Activated CD8-positive, alpha-beta T cell treated with anti-CD3 and anti-CD28 coated beads for 36 hours (primary cell): Measurements from ENCODE around the gene CHD9NB. TPM values are rescaled to one million over a fixed set of nuclear protein-coding genes. Genes with fewer than 3 reads are reported as not detected.

ENCODE experiments used
- ATAC-seq: fragments of 200-7000 bp; cut with Tn5 transposase; one replicate; pipeline ENCODE4 v1.10.0; 2021; ENCODE audit warnings: mild to moderate bottlenecking, moderate library complexity
- CTCF ChIA-PET: fragments of 350-600 bp; sonication (Branson Sonifier 250); formaldehyde crosslinking; loops from one replicate; lab custom pipeline; 2021; ENCODE audit warnings: antibody characterized with exemption; lab: Charles Lee
- POLR2A ChIA-PET: fragments of 350-600 bp; sonication (Branson Sonifier 250); formaldehyde crosslinking; loops from one replicate; lab custom pipeline; 2021; ENCODE audit warnings: antibody characterized with exemption; lab: Charles Lee
- DNase-seq: peaks from one replicate; pipeline ENCODE4 v3.0.0-alpha.2; 2020
- H3K27ac Mint-ChIP-seq: one replicate; pipeline ENCODE4 v1.8.0; 2021; ENCODE audit warnings: mild to moderate bottlenecking, mixed read lengths
- H3K27me3 Mint-ChIP-seq: one replicate; pipeline ENCODE4 v1.8.0; 2021; ENCODE audit warnings: mixed read lengths
- H3K36me3 Mint-ChIP-seq: one replicate; pipeline ENCODE4 v1.8.0; 2021; ENCODE audit warnings: low read depth, mixed read lengths
- H3K4me1 Mint-ChIP-seq: one replicate; pipeline ENCODE4 v1.8.0; 2021; ENCODE audit warnings: low read depth, mixed read lengths
- H3K4me3 Mint-ChIP-seq: one replicate; pipeline ENCODE4 v1.8.0; 2021; ENCODE audit warnings: mild to moderate bottlenecking, moderate library complexity, mixed read lengths
- H3K9me3 Mint-ChIP-seq: one replicate; pipeline ENCODE4 v1.8.0; 2021; ENCODE audit warnings: mixed read lengths
- CTCF ChIP-seq: fragments of 200-600 bp; IDR thresholded peaks from one replicate; pipeline ENCODE4 v1.8.0; 2022; ENCODE audit warnings: antibody characterized with exemption, mild to moderate bottlenecking
- intact Hi-C: fragments of 100-400 bp; cut with micrococcal nuclease; formaldehyde crosslinking; loops from one replicate; pipeline ENCODE4 v1.10.0; 2022
- total RNA-seq, 2 experiments: library from RNA; stranded (reverse); gene quantifications; one replicate each; pipeline ENCODE4 v1.2.3, GENCODE V29; 2021

Gene CHD9NB
- total RNA-seq, 2 experiments from 2014 or later = 0.16 TPM; not detected in 1

DNA sequence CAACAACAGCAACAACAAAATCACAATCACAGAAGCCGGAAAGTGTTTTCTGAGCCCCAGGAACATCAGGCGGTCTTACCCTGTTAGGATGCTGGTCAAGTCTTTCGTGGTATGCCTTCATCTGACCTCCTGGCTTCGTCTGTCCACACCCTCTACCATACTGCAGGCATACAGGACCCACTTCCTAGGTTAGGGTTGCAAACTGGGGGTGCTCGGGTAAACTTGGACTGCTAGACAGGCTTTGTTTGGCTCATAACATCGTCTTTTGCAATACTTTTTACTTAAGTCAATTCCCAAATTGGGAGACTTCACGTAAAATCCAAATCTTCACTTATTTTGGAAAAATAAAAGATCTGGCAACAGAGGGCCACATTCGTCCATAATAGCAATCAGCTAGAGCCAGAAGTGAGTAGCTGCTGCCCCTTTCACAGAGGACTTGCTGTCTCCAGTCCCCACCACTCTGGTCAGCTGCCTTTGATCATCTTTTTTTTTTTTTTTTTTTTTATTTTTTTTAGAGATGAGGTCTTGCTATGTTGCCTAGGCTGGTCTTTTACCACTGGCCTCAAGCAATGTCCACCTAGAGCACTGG is 32.1 kb upstream of the CHD9NB start:
- POLR2A ChIA-PET = interaction anchor here (1.3 kb wide), 1 partner anchor 14 kb away, joined by 4 read pairs; no protein-coding TSS in a partner anchor
- CTCF ChIA-PET = no interaction called here
- intact Hi-C loops = no loop called here
- DNase-seq = no peak
- H3K4me3 Mint-ChIP-seq = no peak overlapping the region
- no peaks in the 10 kb centered on the region for H3K9me3 Mint-ChIP-seq
- TF ChIP-seq CTCF = no peak
- H3K36me3 Mint-ChIP-seq = peaks cover 1% of the 10 kb centered on the region
- no peak for ATAC-seq
- H3K27me3 Mint-ChIP-seq = no peaks in the 10 kb centered on the region
- H3K27ac Mint-ChIP-seq = no peak overlapping the region
- peaks cover 16% of the 10 kb centered on the region for H3K4me1 Mint-ChIP-seq

DNA sequence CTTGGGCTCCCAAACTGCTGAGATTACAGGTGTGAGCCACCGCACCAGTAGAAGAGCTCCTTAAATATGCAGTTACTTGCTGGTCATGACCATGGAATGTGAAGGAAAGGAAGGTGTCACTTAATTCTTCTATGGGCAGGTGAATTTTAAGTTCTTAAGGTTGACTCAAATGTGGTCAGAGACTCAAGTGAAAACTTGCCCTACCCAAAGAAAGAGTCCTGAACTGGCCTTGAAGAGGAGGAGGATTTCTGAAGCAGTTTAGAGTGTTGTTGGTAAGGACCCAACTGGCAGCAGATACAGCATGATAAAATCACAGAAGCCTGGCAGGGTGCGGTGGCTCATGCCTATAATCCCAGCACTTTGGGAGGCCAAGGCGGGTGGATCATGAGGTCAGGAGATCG is 31.4 kb upstream of the CHD9NB start:
- ChIA-PET CTCF (interaction anchor here (1.2 kb wide), 1 partner anchor 30 kb away, joined by 3 read pairs; the partner anchor contains the start of gene CHD9), POLR2A (interaction anchor here (0.7 kb wide), 1 partner anchor 1368 kb away, joined by 3 read pairs; no protein-coding TSS in a partner anchor)
- ATAC-seq (no peak), DNase-seq (no peak)
- peaks cover 1% of the 10 kb centered on the region for H3K36me3 Mint-ChIP-seq
- no peak overlapping the region for H3K4me3 Mint-ChIP-seq
- TF ChIP-seq CTCF = no peak
- H3K4me1 Mint-ChIP-seq = peaks cover 13% of the 10 kb centered on the region
- no peaks in the 10 kb centered on the region for H3K9me3 Mint-ChIP-seq
- H3K27me3 Mint-ChIP-seq = no peaks in the 10 kb centered on the region
- no peak overlapping the region for H3K27ac Mint-ChIP-seq
- intact Hi-C loops = no loop called here

DNA sequence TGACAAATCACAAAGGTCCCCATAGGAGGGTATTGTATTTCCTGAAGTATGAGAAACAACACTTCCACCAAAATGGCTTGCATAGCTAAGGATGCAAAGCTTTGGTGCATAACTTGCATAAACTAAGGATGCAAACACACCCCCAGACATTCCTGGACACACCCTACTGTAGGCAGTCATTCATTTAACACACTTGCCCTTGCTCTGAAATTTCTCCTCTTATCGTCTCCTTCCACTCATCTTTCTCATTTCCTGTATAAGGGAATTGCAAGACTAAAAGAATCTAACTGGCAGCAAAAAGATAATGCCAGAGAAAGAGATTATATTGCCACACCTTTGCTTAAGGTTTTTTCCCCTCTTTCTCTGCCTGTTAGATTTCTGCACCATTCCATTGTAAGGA is 30.4 kb upstream of the CHD9NB start:
- H3K27me3 Mint-ChIP-seq = no peaks in the 10 kb centered on the region
- DNase-seq (no peak), ATAC-seq (no peak)
- H3K9me3 Mint-ChIP-seq = no peaks in the 10 kb centered on the region
- H3K27ac Mint-ChIP-seq = no peak overlapping the region
- peaks cover 1% of the 10 kb centered on the region for H3K36me3 Mint-ChIP-seq
- ChIA-PET CTCF (interaction anchor here (1.2 kb wide), 1 partner anchor 29 kb away, joined by 3 read pairs; the partner anchor contains the start of gene CHD9), POLR2A (no interaction called here)
- TF ChIP-seq CTCF = no peak
- intact Hi-C loops = no loop called here
- no peak overlapping the region for H3K4me3 Mint-ChIP-seq
- H3K4me1 Mint-ChIP-seq = peaks cover 13% of the 10 kb centered on the region

GRCh38 chr16:53082509-53082908 is 29.8 kb upstream of the CHD9NB start:
- Mint-ChIP-seq H3K27ac (no peak overlapping the region), H3K9me3 (no peaks in the 10 kb centered on the region), H3K36me3 (peaks cover 4% of the 10 kb centered on the region), H3K4me3 (no peak overlapping the region), H3K4me1 (peaks cover 13% of the 10 kb centered on the region), H3K27me3 (no peaks in the 10 kb centered on the region)
- no peak for ATAC-seq
- ChIA-PET POLR2A (no interaction called here), CTCF (no interaction called here)
- no peak for TF ChIP-seq CTCF
- DNase-seq = no peak
- intact Hi-C loops = no loop called here

- H3K27ac Mint-ChIP-seq = no peak overlapping the region
- intact Hi-C loops = no loop called here
- H3K27me3 Mint-ChIP-seq = no peaks in the 10 kb centered on the region
- POLR2A ChIA-PET = no interaction called here
- ATAC-seq = no peak
- no peak for DNase-seq
- H3K4me1 Mint-ChIP-seq = peaks cover 13% of the 10 kb centered on the region
- CTCF ChIA-PET = interaction anchor here (1.6 kb wide), 1 partner anchor 27 kb away, joined by 3 read pairs; the partner anchor contains the start of gene CHD9
- TF ChIP-seq CTCF = no peak
- peaks cover 4% of the 10 kb centered on the region for H3K36me3 Mint-ChIP-seq
- H3K4me3 Mint-ChIP-seq = no peak overlapping the region
- H3K9me3 Mint-ChIP-seq = no peaks in the 10 kb centered on the region
Measured at GRCh38 chr16:53081686-53082407, 29.1 kb upstream of the CHD9NB start.
